ENCODE results near the gene PPIG. TPM values are rescaled to one million over a fixed set of nuclear protein-coding genes. Genes with fewer than 3 reads are reported as not detected.
"Not testable (repeated sequence)": the region's sequence is repeated elsewhere in the genome, so short reads cannot be mapped to it uniquely, and the experiment has no call there.

Gene PPIG
- total RNA-seq (2014; rRNA removed; shearing (Covaris generic)), result 32.7 and 33.4 TPM in 2 replicates

DNA sequence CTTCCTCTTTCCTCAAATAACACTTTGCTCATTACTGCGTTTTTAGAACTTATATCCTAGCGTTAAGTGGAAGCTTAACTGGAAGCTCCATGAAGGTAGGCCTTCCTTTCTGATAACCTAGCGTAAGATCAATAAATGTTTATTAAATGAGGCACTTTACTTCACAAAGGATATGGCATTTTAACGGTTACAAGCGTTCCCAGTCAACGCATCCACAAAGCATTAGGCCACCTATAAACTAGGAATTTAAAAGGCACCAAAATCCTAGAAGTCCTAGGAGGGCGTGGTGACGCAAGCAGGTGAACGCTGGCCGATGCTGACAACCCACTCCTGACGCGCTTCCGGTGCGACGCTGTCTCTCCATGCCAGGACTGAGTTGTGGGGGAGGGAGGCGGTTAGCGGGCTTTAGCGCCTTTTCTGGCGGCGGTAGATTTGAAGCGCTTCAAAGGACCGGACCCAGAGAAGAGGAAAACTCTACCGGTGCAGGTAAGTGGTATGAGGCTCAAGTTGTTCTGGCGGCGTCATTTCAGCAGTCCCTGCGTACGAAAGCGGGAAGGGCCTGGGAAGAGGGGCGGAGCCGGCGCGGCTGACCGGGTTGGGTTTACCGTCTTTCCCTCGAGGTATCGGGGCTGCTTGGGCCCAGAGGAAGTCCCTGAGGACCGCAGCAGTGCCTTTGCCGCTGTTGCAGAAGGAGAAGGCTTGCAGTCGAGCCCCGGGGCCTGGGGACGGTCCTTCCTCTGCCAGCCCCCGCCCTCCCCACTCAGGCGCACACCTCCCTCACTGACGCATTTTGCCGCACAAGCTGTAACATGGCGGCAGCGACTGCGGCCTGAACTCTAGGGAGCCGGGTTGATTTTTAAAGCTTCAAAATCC is at the start of gene PPIG:
PPIG (plus strand) TSS at position 347 of the 873 bp plus-strand sequence. CDS start 19,691 bp downstream, outside the sequence.
- Histone ChIP-seq H3K27ac (peak within 1 kb of the TSS; percentile 95), H3K4me1 (replicated peaks) (peaks cover 9% of the 10 kb centered on the region), H3K4me3 (peak within 1 kb of the TSS; percentile 76), H3K27me3 (replicated peaks) (no peaks in the 10 kb centered on the region), H3K36me3 (peaks cover 14% of the 10 kb centered on the region), H3K9me3 (replicated peaks) (no peaks in the 10 kb centered on the region)
- DNase-seq (ENCODE audit: low read depth in 1 of 2, low spot score in 2 of 2), result peak; percentile 90

GRCh38 chr2:169539460-169539859 is 44.7 kb upstream of the PPIG start:
- not testable (repeated sequence) for H3K9me3 ChIP-seq (replicated peaks); H3K4me1 ChIP-seq (replicated peaks); DNase-seq (ENCODE audit: low read depth in 1 of 2, low spot score in 2 of 2); H3K4me3 ChIP-seq; H3K27ac ChIP-seq; H3K27me3 ChIP-seq (replicated peaks)
- H3K36me3 ChIP-seq, result peaks cover 13% of the 10 kb centered on the region

DNA sequence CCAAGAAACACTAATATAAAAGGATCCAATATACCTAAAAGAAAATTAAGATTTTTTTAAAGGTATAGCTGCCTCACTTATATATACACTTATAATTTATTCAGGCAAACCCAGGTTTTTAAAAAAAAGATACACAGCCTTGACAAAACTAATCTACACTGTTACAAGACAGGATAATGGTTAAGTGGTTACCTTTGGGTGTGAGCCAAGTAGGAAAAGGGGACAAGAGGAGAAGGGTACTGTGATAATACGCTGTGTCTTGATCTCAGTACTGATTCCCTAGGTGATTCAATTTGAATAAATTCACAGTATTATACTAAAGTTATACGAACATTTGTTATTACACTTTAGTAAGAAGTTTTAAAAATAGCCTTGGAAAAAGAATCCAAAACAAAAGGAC is 44.0 kb upstream of the PPIG start:
- no peak overlapping the region for H3K4me3 ChIP-seq
- no peak for DNase-seq (ENCODE audit: low read depth in 1 of 2, low spot score in 2 of 2)
- no peaks in the 10 kb centered on the region for H3K4me1 ChIP-seq (replicated peaks)
- no peaks in the 10 kb centered on the region for H3K9me3 ChIP-seq (replicated peaks)
- H3K36me3 ChIP-seq, result peaks cover 14% of the 10 kb centered on the region
- H3K27ac ChIP-seq, result no peak overlapping the region
- no peaks in the 10 kb centered on the region for H3K27me3 ChIP-seq (replicated peaks)

- no peak overlapping the region for H3K4me3 ChIP-seq
- no peak for DNase-seq (ENCODE audit: low read depth in 1 of 2, low spot score in 2 of 2)
- H3K9me3 ChIP-seq (replicated peaks), result no peaks in the 10 kb centered on the region
- no peaks in the 10 kb centered on the region for H3K27me3 ChIP-seq (replicated peaks)
- peaks cover 23% of the 10 kb centered on the region for H3K36me3 ChIP-seq
- H3K27ac ChIP-seq, result no peak overlapping the region
- H3K4me1 ChIP-seq (replicated peaks), result no peaks in the 10 kb centered on the region
Observed at GRCh38 chr2:169542433-169542832, 41.7 kb upstream of the PPIG start.

- Histone ChIP-seq H3K27ac (no peak overlapping the region), H3K4me3 (no peak overlapping the region), H3K36me3 (peaks cover 36% of the 10 kb centered on the region), H3K27me3 (replicated peaks) (no peaks in the 10 kb centered on the region), H3K9me3 (replicated peaks) (no peaks in the 10 kb centered on the region), H3K4me1 (replicated peaks) (no peaks in the 10 kb centered on the region)
- no peak for DNase-seq (ENCODE audit: low read depth in 1 of 2, low spot score in 2 of 2)
Observed at GRCh38 chr2:169546756-169547155, 37.4 kb upstream of the PPIG start.

- Histone ChIP-seq H3K36me3 (peaks cover 19% of the 10 kb centered on the region), H3K4me3 (no peak overlapping the region), H3K9me3 (replicated peaks) (no peaks in the 10 kb centered on the region), H3K4me1 (replicated peaks) (no peaks in the 10 kb centered on the region), H3K27ac (no peak overlapping the region), H3K27me3 (replicated peaks) (no peaks in the 10 kb centered on the region)
- DNase-seq (ENCODE audit: low read depth in 1 of 2, low spot score in 2 of 2), result no peak
Observed at GRCh38 chr2:169561364-169561763, 22.8 kb upstream of the PPIG start.

GRCh38 chr2:169562084-169562483 is 22.1 kb upstream of the PPIG start:
- H3K4me3 ChIP-seq; DNase-seq (ENCODE audit: low read depth in 1 of 2, low spot score in 2 of 2); H3K4me1 ChIP-seq (replicated peaks); H3K9me3 ChIP-seq (replicated peaks); H3K27ac ChIP-seq; H3K27me3 ChIP-seq (replicated peaks): not testable (repeated sequence)
- H3K36me3 ChIP-seq, result peaks cover 19% of the 10 kb centered on the region

DNA sequence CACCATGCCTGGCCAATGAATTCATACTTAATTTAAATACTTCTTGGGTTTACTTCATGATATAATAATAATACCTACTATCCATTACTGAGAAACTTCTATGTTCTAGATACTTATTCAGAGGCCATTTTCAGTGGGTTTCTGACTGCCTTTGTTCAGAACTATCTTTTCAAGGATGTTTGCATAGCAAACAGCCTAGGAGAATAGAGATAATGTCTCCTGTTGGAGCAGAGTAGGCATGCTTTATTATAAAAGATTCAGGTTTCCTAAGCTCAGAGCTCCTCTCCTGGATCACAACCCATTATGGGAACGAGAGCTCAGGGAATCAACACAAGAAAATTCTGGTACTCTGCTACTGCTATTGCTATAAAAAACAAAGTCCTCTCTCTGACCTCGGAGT is 21.6 kb upstream of the PPIG start:
- Histone ChIP-seq H3K36me3 (peaks cover 19% of the 10 kb centered on the region), H3K4me1 (replicated peaks) (no peaks in the 10 kb centered on the region), H3K27me3 (replicated peaks) (no peaks in the 10 kb centered on the region), H3K4me3 (no peak overlapping the region), H3K9me3 (replicated peaks) (no peaks in the 10 kb centered on the region), H3K27ac (no peak overlapping the region)
- no peak for DNase-seq (ENCODE audit: low read depth in 1 of 2, low spot score in 2 of 2)

DNA sequence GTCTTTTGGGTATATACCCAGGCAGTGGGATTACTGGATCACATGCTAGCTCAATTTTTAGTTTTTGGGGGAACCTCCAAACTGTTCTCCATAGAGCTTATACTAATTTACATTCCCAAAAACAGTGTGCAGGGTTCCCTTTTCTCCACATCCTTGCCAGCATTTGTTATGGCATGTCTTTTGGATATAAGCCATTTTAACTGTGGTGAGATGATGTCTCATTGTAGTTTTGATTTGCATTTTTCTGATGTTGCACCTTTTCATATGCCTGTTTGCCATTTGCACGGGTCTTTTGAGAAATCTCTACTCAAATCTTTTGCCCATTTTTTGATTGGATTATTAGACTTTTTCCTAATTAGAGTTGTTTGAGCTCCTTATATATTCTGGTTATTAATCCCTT is 18.5 kb upstream of the PPIG start:
- Histone ChIP-seq H3K36me3 (peaks cover 11% of the 10 kb centered on the region), H3K4me1 (replicated peaks) (no peaks in the 10 kb centered on the region), H3K4me3 (no peak overlapping the region), H3K27me3 (replicated peaks) (no peaks in the 10 kb centered on the region), H3K27ac (no peak overlapping the region), H3K9me3 (replicated peaks) (no peaks in the 10 kb centered on the region)
- DNase-seq (ENCODE audit: low read depth in 1 of 2, low spot score in 2 of 2), result no peak

- DNase-seq (ENCODE audit: low read depth in 1 of 2, low spot score in 2 of 2), result no peak
- Histone ChIP-seq H3K4me3 (no peak overlapping the region), H3K36me3 (peaks cover 6% of the 10 kb centered on the region; the same call in 1 of the 2 replicates)
Observed at GRCh38 chr2:169569948-169570347, 14.2 kb upstream of the PPIG start.

GRCh38 chr2:169570752-169571151 is 13.4 kb upstream of the PPIG start:
- not testable (repeated sequence) for H3K4me1 ChIP-seq (replicated peaks); H3K9me3 ChIP-seq (replicated peaks); H3K27ac ChIP-seq; H3K27me3 ChIP-seq (replicated peaks); DNase-seq (ENCODE audit: low read depth in 1 of 2, low spot score in 2 of 2); H3K4me3 ChIP-seq; H3K36me3 ChIP-seq

More at GRCh38 chr2:169569948-169570347, 14.2 kb upstream of the PPIG start:
- no peaks in the 10 kb centered on the region for H3K4me1 ChIP-seq (replicated peaks)
- H3K27me3 ChIP-seq (replicated peaks), result no peaks in the 10 kb centered on the region
- no peaks in the 10 kb centered on the region for H3K9me3 ChIP-seq (replicated peaks)
- H3K27ac ChIP-seq, result no peak overlapping the region

DNA sequence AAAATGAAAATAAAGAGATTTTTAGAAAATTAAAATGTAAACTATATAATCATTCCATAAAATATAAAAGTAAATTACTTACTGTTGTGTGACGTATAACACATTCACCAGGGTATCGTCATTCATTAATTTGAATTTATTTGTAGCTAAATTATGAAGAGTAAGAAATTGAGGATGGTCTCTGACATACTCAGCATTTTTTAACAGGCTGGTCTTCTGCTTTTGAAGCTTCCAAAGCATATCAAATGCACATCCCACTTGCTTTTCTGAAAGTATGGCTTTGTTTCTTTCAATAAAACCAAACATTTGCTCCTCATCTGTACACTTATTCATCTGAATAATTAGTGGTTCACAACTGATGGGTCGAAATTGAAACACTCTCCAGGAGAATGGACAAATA is 12.6 kb upstream of the PPIG start:
- Histone ChIP-seq H3K4me3 (no peak overlapping the region), H3K4me1 (replicated peaks) (no peaks in the 10 kb centered on the region), H3K9me3 (replicated peaks) (no peaks in the 10 kb centered on the region), H3K36me3 (peaks cover 3% of the 10 kb centered on the region; the same call in 1 of the 2 replicates), H3K27me3 (replicated peaks) (no peaks in the 10 kb centered on the region), H3K27ac (no peak overlapping the region)
- DNase-seq (ENCODE audit: low read depth in 1 of 2, low spot score in 2 of 2), result no peak

DNA sequence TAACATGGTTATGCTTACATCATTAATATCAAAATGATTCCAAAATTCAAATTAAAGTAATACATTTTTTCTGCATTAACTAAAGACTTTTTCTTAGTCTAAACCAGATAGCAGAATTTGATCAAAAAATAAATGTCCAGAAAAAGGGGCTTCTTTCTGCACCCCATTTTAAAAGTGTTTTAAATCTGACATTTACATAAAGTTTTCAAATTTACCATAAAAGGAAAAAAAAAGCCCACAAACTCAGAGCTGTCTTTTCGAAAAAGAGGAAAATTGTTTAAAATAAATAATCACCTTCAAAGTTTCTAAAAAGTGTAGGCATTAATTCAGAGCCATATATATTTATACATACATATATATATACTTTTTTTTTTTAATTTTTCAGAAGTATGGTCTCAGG is 12.0 kb upstream of the PPIG start:
- Histone ChIP-seq H3K27ac (no peak overlapping the region), H3K27me3 (replicated peaks) (no peaks in the 10 kb centered on the region), H3K36me3 (peaks cover 3% of the 10 kb centered on the region; the same call in 1 of the 2 replicates), H3K4me1 (replicated peaks) (no peaks in the 10 kb centered on the region), H3K4me3 (no peak overlapping the region), H3K9me3 (replicated peaks) (no peaks in the 10 kb centered on the region)
- no peak for DNase-seq (ENCODE audit: low read depth in 1 of 2, low spot score in 2 of 2)

- Histone ChIP-seq H3K9me3 (replicated peaks) (no peaks in the 10 kb centered on the region), H3K36me3 (peaks cover 3% of the 10 kb centered on the region; the same call in 1 of the 2 replicates), H3K27ac (no peak overlapping the region; the same call in 1 of the 2 replicates), H3K4me3 (peak overlapping the region; percentile 53), H3K4me1 (replicated peaks) (no peaks in the 10 kb centered on the region), H3K27me3 (replicated peaks) (0 out of 2 replicates have a peak, but pooled peaks cover 3% of the 10 kb centered on the region)
- no peak for DNase-seq (ENCODE audit: low read depth in 1 of 2, low spot score in 2 of 2)
Observed at GRCh38 chr2:169572821-169573159, 11.4 kb upstream of the PPIG start.
